K562 (cell line): ENCODE results near the gene B2M. TPM values are rescaled to one million over a fixed set of nuclear protein-coding genes. Genes with fewer than 3 reads are reported as not detected.

Experiments
- ADNP ChIP-seq: fragments of 200-800 bp; sonication (Bioruptor generic); IDR thresholded peaks from 2 replicates; pipeline ENCODE4 v1.6.1; 2016; ENCODE audit warnings: missing genetic modification characterization, missing compliant biosample characterization
- ATF2 ChIP-seq: sonication (generic); formaldehyde crosslinking; IDR thresholded peaks from 2 replicates; pipeline ENCODE4 v1.8.1; 2022; ENCODE audit warnings: missing genetic modification reagents
- ATF7 ChIP-seq: fragments of 450-650 bp; IDR thresholded peaks from 2 replicates; pipeline ENCODE4 v1.7.1; 2014; ENCODE audit warnings: mild to moderate bottlenecking, moderate library complexity
- CBX5 ChIP-seq: IDR thresholded peaks from 2 replicates; pipeline ENCODE4 v1.6.1; 2014; ENCODE audit warnings: low read depth, borderline replicate concordance
- DPF2 ChIP-seq: fragments of 450-650 bp; IDR thresholded peaks from 2 replicates; pipeline ENCODE4 v1.6.1; 2016
- EWSR1 ChIP-seq: fragments of 450-650 bp; IDR thresholded peaks from 2 replicates; pipeline ENCODE4 v1.6.1; 2018; ENCODE audit warnings: borderline replicate concordance, mild to moderate bottlenecking, low read depth, moderate library complexity; ENCODE audit not compliant: partially characterized antibody
- FOXJ3 ChIP-seq: sonication (generic); formaldehyde crosslinking; IDR thresholded peaks from 2 replicates; pipeline ENCODE4 v1.4.0; 2020; ENCODE audit warnings: mild to moderate bottlenecking, missing genetic modification reagents
- HDGF ChIP-seq: fragments of 450-650 bp; IDR thresholded peaks from 2 replicates; pipeline ENCODE4 v1.6.1; 2016
- HNRNPH1 ChIP-seq: fragments of 200-400 bp; formaldehyde crosslinking; optimal IDR thresholded peaks from 2 replicates; pipeline ENCODE3; 2017; ENCODE audit warnings: low read depth, mild to moderate bottlenecking, low read length, moderate library complexity
- KLF10 ChIP-seq: fragments of 250-450 bp; sonication (Bioruptor Pico); IDR thresholded peaks from 2 replicates; pipeline ENCODE4 v1.6.1; 2021; ENCODE audit warnings: matching md5 sums
- MCM5 ChIP-seq: fragments of 450-650 bp; IDR thresholded peaks from 2 replicates; pipeline ENCODE4 v1.6.1; 2016; ENCODE audit warnings: low read depth
- PTRF ChIP-seq: fragments of 450-650 bp; IDR thresholded peaks from 2 replicates; pipeline ENCODE4 v1.6.1; 2016; ENCODE audit warnings: mild to moderate bottlenecking, missing genetic modification characterization, missing compliant biosample characterization
- RFX1 ChIP-seq: fragments of 450-650 bp; IDR thresholded peaks from 2 replicates; pipeline ENCODE4 v1.6.1; 2016; ENCODE audit warnings: mild to moderate bottlenecking, moderate library complexity
- ZNF121 ChIP-seq: sonication (generic); formaldehyde crosslinking; conservative IDR thresholded peaks from 2 replicates; pipeline ENCODE4 v1.8.0; 2022; ENCODE audit warnings: missing genetic modification reagents
- ZNF124 ChIP-seq: sonication (generic); formaldehyde crosslinking; IDR thresholded peaks from 2 replicates; pipeline ENCODE4 v1.8.1; 2022; ENCODE audit warnings: missing genetic modification reagents
- ZNF41 ChIP-seq: fragments of 250-450 bp; sonication (Bioruptor Pico); conservative IDR thresholded peaks from 2 replicates; pipeline ENCODE4 v1.4.0; 2020; ENCODE audit warnings: mild to moderate bottlenecking
- ZNF584 ChIP-seq: fragments of 200-800 bp; sonication (Bioruptor generic); IDR thresholded peaks from 2 replicates; pipeline ENCODE4 v1.6.1; 2016; ENCODE audit warnings: low read depth, mild to moderate bottlenecking, missing genetic modification characterization, missing compliant biosample characterization
- polyA plus RNA-seq, 8 experiments: library from polyadenylated mRNA; depleted of rRNA in 4 of 8; stranded (reverse) in 5 of 8; unstranded in 3 of 8; fragments of >200 nt; fragmentation: Nextera tagmentation in 2 of 8; fragmentation: Illumina TruSeq in 1 of 8; extraction: Ambion mirVana in 2 of 8; extraction: Trizol in 1 of 8; gene quantifications; 2 replicates each; pipeline versions ENCODE4 v1.2.1 to v1.2.3, GENCODE V29; 2011 to 2014; ENCODE audit warnings: inconsistent platforms in 1 of 8, missing spikeins in 1 of 8
- total RNA-seq, 7 experiments: library from RNA; depleted of rRNA in 6 of 7; stranded (reverse); fragments of >200 nt in 6 of 7; fragmentation: Illumina TruSeq in 2 of 7; extraction: Trizol in 2 of 7; gene quantifications; 2 replicates each; pipeline versions ENCODE4 v1.2.1 to v1.2.3, GENCODE V29; 2011 to 2021; ENCODE audit warnings: low replicate concordance in 1 of 7
- TF ChIP-seq, protein P1 (sequence below): sonication (generic); formaldehyde crosslinking; IDR thresholded peaks from 2 replicates; pipeline ENCODE4 v1.8.0; 2022; ENCODE audit warnings: mild to moderate bottlenecking, missing genetic modification reagents
- TF ChIP-seq, protein P2 (sequence below): fragments of 450-650 bp; IDR thresholded peaks from 2 replicates; pipeline ENCODE4 v1.6.1; 2017; ENCODE audit warnings: antibody characterized with exemption, mild to moderate bottlenecking
- TF ChIP-seq, protein P3 (sequence below): sonication (generic); IDR thresholded peaks from 2 replicates; pipeline ENCODE4 v1.6.1; 2016
- TF ChIP-seq, protein P4 (sequence below): sonication (generic); formaldehyde crosslinking; IDR thresholded peaks from 2 replicates; pipeline ENCODE4 v1.8.0; 2022; ENCODE audit warnings: mild to moderate bottlenecking, low read depth, missing genetic modification reagents

B2M gene
- total and polyA plus RNA-seq, 9 of the 15 experiments (the other 6 are each of a cell fraction or from before 2014, with no cell fraction given), result 460 to 3,138 (median 1,032) TPM

- TF ChIP-seq ATF2 (CRISPR knock-in tag), result peak; percentile 80; the same call in 1 of the 2 replicates
- TF ChIP-seq FOXJ3 (CRISPR knock-in tag), result no peak
- TF ChIP-seq KLF10 (CRISPR knock-in tag), result no peak
- no peak for TF ChIP-seq DPF2
- TF ChIP-seq, protein P1, sequence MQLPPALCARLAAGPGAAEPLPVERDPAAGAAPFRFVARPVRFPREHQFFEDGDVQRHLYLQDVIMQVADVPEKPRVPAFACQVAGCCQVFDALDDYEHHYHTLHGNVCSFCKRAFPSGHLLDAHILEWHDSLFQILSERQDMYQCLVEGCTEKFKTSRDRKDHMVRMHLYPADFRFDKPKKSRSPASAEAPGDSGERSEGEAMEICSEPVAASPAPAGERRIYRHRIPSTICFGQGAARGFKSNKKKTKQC (CRISPR knock-in tag), result peak; percentile 93
- TF ChIP-seq HNRNPH1, result no peak
- TF ChIP-seq ZNF124 (CRISPR knock-in tag), result no peak
- TF ChIP-seq, protein P2, sequence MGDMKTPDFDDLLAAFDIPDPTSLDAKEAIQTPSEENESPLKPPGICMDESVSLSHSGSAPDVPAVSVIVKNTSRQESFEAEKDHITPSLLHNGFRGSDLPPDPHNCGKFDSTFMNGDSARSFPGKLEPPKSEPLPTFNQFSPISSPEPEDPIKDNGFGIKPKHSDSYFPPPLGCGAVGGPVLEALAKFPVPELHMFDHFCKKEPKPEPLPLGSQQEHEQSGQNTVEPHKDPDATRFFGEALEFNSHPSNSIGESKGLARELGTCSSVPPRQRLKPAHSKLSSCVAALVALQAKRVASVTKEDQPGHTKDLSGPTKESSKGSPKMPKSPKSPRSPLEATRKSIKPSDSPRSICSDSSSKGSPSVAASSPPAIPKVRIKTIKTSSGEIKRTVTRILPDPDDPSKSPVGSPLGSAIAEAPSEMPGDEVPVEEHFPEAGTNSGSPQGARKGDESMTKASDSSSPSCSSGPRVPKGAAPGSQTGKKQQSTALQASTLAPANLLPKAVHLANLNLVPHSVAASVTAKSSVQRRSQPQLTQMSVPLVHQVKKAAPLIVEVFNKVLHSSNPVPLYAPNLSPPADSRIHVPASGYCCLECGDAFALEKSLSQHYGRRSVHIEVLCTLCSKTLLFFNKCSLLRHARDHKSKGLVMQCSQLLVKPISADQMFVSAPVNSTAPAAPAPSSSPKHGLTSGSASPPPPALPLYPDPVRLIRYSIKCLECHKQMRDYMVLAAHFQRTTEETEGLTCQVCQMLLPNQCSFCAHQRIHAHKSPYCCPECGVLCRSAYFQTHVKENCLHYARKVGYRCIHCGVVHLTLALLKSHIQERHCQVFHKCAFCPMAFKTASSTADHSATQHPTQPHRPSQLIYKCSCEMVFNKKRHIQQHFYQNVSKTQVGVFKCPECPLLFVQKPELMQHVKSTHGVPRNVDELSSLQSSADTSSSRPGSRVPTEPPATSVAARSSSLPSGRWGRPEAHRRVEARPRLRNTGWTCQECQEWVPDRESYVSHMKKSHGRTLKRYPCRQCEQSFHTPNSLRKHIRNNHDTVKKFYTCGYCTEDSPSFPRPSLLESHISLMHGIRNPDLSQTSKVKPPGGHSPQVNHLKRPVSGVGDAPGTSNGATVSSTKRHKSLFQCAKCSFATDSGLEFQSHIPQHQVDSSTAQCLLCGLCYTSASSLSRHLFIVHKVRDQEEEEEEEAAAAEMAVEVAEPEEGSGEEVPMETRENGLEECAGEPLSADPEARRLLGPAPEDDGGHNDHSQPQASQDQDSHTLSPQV, result peak; percentile 99
- no peak for TF ChIP-seq ZNF41
- TF ChIP-seq PTRF (tag), result peak; percentile 51
- peak; percentile 77; the same call in 1 of the 2 replicates for TF ChIP-seq CBX5
- TF ChIP-seq, protein P3, sequence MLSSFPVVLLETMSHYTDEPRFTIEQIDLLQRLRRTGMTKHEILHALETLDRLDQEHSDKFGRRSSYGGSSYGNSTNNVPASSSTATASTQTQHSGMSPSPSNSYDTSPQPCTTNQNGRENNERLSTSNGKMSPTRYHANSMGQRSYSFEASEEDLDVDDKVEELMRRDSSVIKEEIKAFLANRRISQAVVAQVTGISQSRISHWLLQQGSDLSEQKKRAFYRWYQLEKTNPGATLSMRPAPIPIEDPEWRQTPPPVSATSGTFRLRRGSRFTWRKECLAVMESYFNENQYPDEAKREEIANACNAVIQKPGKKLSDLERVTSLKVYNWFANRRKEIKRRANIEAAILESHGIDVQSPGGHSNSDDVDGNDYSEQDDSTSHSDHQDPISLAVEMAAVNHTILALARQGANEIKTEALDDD, result peak; percentile 32; the same call in 1 of the 2 replicates
- no peak for TF ChIP-seq EWSR1
- no peak for TF ChIP-seq ZNF121 (CRISPR knock-in tag)
- TF ChIP-seq ZNF584 (CRISPR knock-in tag), result no peak; the same call in 1 of the 2 replicates
- TF ChIP-seq HDGF, result peak; percentile 98
- TF ChIP-seq, protein P4, sequence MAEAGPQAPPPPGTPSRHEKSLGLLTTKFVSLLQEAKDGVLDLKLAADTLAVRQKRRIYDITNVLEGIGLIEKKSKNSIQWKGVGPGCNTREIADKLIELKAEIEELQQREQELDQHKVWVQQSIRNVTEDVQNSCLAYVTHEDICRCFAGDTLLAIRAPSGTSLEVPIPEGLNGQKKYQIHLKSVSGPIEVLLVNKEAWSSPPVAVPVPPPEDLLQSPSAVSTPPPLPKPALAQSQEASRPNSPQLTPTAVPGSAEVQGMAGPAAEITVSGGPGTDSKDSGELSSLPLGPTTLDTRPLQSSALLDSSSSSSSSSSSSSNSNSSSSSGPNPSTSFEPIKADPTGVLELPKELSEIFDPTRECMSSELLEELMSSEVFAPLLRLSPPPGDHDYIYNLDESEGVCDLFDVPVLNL (CRISPR knock-in tag), result peak; percentile 88; the same call in 1 of the 2 replicates
- no peak for TF ChIP-seq RFX1
- TF ChIP-seq ATF7, result peak; percentile 80
- peak; percentile 53; the same call in 1 of the 2 replicates for TF ChIP-seq ADNP (tag)
- TF ChIP-seq MCM5, result no peak
Observed at GRCh38 chr15:44663410-44664308, 47.7 kb upstream of the B2M start, which contains the start of gene SPG11 (continued).
